Sigmoid colon (tissue), 7 donors: Measurements from ENCODE around the gene FYN. TPM values are rescaled to one million over a fixed set of nuclear protein-coding genes. Genes with fewer than 3 reads are reported as not detected.
A peak's percentile ranks its signal among the peaks of the same experiment; 100 is the strongest.

Experiments
- DNase-seq: peaks from one replicate; pipeline ENCODE4 v3.0.0-alpha.2; 2019
- H3K27ac ChIP-seq, 4 donors: fragments of 200-600 bp; sonication (generic); one replicate each; pipeline ENCODE4 v1.5.1; 2016 to 2019; ENCODE audit warnings: mild to moderate bottlenecking in 1 of 4
- H3K27me3 ChIP-seq, 3 donors: fragments of 200-600 bp; sonication (generic); one replicate each; pipeline ENCODE4 v1.5.1; 2019; ENCODE audit warnings: mild to moderate bottlenecking in 1 of 3
- H3K36me3 ChIP-seq, 4 donors: fragments of 200-600 bp; sonication (generic); one replicate each; pipeline ENCODE4 v1.5.1; 2016 to 2019
- H3K4me1 ChIP-seq, 4 donors: fragments of 200-600 bp; sonication (generic); one replicate each; pipeline ENCODE4 v1.5.1; 2017 to 2019
- H3K4me3 ChIP-seq, 4 donors: fragments of 200-600 bp; sonication (generic); one replicate each; pipeline ENCODE4 v1.5.1; 2017 to 2019; ENCODE audit warnings: mild to moderate bottlenecking in 2 of 4, moderate library complexity in 1 of 4
- H3K9me3 ChIP-seq, 4 donors: fragments of 200-600 bp in 3 of 4; sonication (generic) in 3 of 4; one replicate each; pipeline versions ENCODE4 v1.5.1 to v1.6.1; 2013 to 2019
- CTCF ChIP-seq, 4 experiments: fragments of 450-650 bp in 3 of 4; fragments of 200-600 bp in 1 of 4; IDR thresholded peaks; one replicate each; pipeline ENCODE4 v1.5.1; 2016 to 2019; ENCODE audit warnings: antibody characterized with exemption in 4 of 4, mild to moderate bottlenecking in 3 of 4, moderate library complexity in 2 of 4
- EP300 ChIP-seq, 4 donors: sonication (generic); formaldehyde crosslinking; IDR thresholded peaks; one replicate each; pipeline ENCODE4 v1.6.1; 2017; ENCODE audit warnings: antibody characterized with exemption in 4 of 4
- POLR2A ChIP-seq, 2 donors: fragments of 450-650 bp; IDR thresholded peaks; one replicate each; pipeline ENCODE4 v1.6.1; 2016; ENCODE audit warnings: antibody characterized with exemption in 2 of 2, mild to moderate bottlenecking in 2 of 2, moderate library complexity in 2 of 2
- POLR2AphosphoS5 ChIP-seq, 4 donors: sonication (generic); formaldehyde crosslinking; IDR thresholded peaks; one replicate each; pipeline ENCODE4 v1.6.1; 2017; ENCODE audit warnings: antibody characterized with exemption in 4 of 4
- WGBS, 2 donors: extraction: QIAGEN DNeasy Blood & Tissue Kit; methylation state at CpG; one replicate each; pipeline ENCODE4 v1.1.7; 2013; 5-methylcytosine and 5-hydroxymethylcytosine counted together
- intact Hi-C: fragments of 100-400 bp; cut with DNase I; formaldehyde crosslinking; loops from one replicate; pipeline ENCODE4 v1.15.1; 2023
- polyA plus RNA-seq, 3 donors: library from polyadenylated mRNA; stranded (reverse); fragments of 200-250 nt; gene quantifications; one replicate each; pipeline ENCODE4 v1.2.3, GENCODE V29; 2013
- total RNA-seq, 4 donors: library from RNA; depleted of rRNA; stranded (reverse); fragments of >200 nt; gene quantifications; one replicate each; pipeline ENCODE4 v1.1.0, GENCODE V29; 2016
- donor health status: healthy with polysubstance abuse.
- donor health status: Bipolar disorder and iron deficiency.
- donor health status: healthy.

The FYN gene
- total and polyA plus RNA-seq, 7 donors = 2.3 to 81.4 (median 56.9) TPM

GRCh38 chr6:111828809-111829208 is 44.4 kb downstream of the FYN start:
- Histone ChIP-seq H3K9me3 (no peaks in the 10 kb centered on the region), H3K4me3 (no peak overlapping the region), H3K27me3 (no peaks in the 10 kb centered on the region), H3K27ac (no peak overlapping the region), H3K4me1 (peaks cover 0 to 18% (median 10%) of the 10 kb centered on the region in 4 donors), H3K36me3 (no peaks in the 10 kb centered on the region)
- TF ChIP-seq POLR2AphosphoS5 (IDR thresholded peaks at IDR 0.05) (no peak), CTCF (IDR thresholded peaks at IDR 0.05) (no peak), EP300 (IDR thresholded peaks at IDR 0.05) (no peak), POLR2A (IDR thresholded peaks at IDR 0.05) (no peak)
- intact Hi-C loops = no loop called here
- DNase-seq = no peak
- 93 to 94% methylated on average over 2 of the region's 2 CpGs for WGBS, 2 donors

GRCh38 chr6:111825439-111826086 is 47.7 kb downstream of the FYN start:
- no peak for DNase-seq
- Histone ChIP-seq H3K36me3 (no peaks in the 10 kb centered on the region), H3K9me3 (no peaks in the 10 kb centered on the region), H3K4me3 (no peak overlapping the region), H3K27me3 (no peaks in the 10 kb centered on the region), H3K27ac (peak overlapping the region in 1 of 4 donors; percentile 51), H3K4me1 (peaks cover 0 to 29% (median 15%) of the 10 kb centered on the region in 4 donors)
- TF ChIP-seq CTCF (IDR thresholded peaks at IDR 0.05) = no peak
- no peak for TF ChIP-seq POLR2A (IDR thresholded peaks at IDR 0.05)
- TF ChIP-seq EP300 (IDR thresholded peaks at IDR 0.05) = no peak
- TF ChIP-seq POLR2AphosphoS5 (IDR thresholded peaks at IDR 0.05) = no peak
- intact Hi-C loops = no loop called here
- WGBS, 2 donors = 73 to 87% methylated on average over 4 of the region's 4 CpGs

GRCh38 chr6:111824608-111825337 is 48.5 kb downstream of the FYN start:
- Histone ChIP-seq H3K36me3 (no peaks in the 10 kb centered on the region), H3K9me3 (no peaks in the 10 kb centered on the region), H3K4me3 (no peak overlapping the region), H3K27me3 (no peaks in the 10 kb centered on the region), H3K4me1 (peaks cover 0 to 29% (median 15%) of the 10 kb centered on the region in 4 donors), H3K27ac (peak overlapping the region in 1 of 4 donors; percentile 51)
- intact Hi-C loops = no loop called here
- TF ChIP-seq POLR2AphosphoS5 (IDR thresholded peaks at IDR 0.05) (no peak), CTCF (IDR thresholded peaks at IDR 0.05) (no peak), EP300 (IDR thresholded peaks at IDR 0.05) (no peak), POLR2A (IDR thresholded peaks at IDR 0.05) (no peak)
- 72 to 80% methylated on average over 4 of the region's 4 CpGs for WGBS, 2 donors
- DNase-seq = no peak

- Histone ChIP-seq H3K4me3 (no peak overlapping the region), H3K9me3 (no peaks in the 10 kb centered on the region), H3K27ac (peak overlapping the region; percentile 32 to 51 (median 43)), H3K4me1 (peaks cover 0 to 29% (median 15%) of the 10 kb centered on the region in 4 donors), H3K36me3 (no peaks in the 10 kb centered on the region), H3K27me3 (no peaks in the 10 kb centered on the region)
- TF ChIP-seq POLR2A (IDR thresholded peaks at IDR 0.05) = no peak
- TF ChIP-seq POLR2AphosphoS5 (IDR thresholded peaks at IDR 0.05) = no peak
- TF ChIP-seq EP300 (IDR thresholded peaks at IDR 0.05) = no peak
- no peak for TF ChIP-seq CTCF (IDR thresholded peaks at IDR 0.05)
- DNase-seq = no peak
- 58 to 69% methylated on average over 4 of the region's 4 CpGs for WGBS, 2 donors
- intact Hi-C loops = no loop called here
Measured at GRCh38 chr6:111823831-111824607, 49.2 kb downstream of the FYN start.
